Measurements from ENCODE around the gene RERE.
"Not testable (repeated sequence)": the region's sequence is repeated elsewhere in the genome, so short reads cannot be mapped to it uniquely, and the experiment has no call there.

The RERE gene

DNA sequence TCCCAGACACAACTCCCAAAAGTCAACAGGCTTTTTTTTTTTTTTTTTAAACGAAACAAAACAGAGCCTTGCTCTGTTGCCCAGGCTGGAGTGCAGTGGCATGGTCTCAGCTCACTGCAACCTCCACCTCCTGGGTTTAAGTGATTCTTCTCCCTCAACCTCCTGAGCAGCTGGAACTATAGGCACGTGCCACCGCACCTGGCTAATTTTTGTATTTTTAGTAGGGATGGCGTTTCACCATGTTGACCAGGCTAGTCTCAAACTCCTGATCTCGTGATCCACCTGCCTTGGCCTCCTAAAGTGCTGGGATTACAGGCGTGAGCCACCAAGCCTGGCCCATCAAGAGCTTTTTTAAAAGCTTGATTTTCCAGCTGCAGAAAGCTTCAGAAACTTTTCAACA is 437.1 kb downstream of the RERE start:
- DNase-seq (ENCODE audit: low spot score) = not testable (repeated sequence)

- no peak for DNase-seq (ENCODE audit: low spot score)
Measured at GRCh38 chr1:8379513-8380186, 437.8 kb downstream of the RERE start.

- DNase-seq (ENCODE audit: low spot score) = peak; percentile 7
Measured at GRCh38 chr1:8378981-8379470, 438.4 kb downstream of the RERE start.

GRCh38 chr1:8378178-8378577 is 439.3 kb downstream of the RERE start:
- peak; percentile 13 for DNase-seq (ENCODE audit: low spot score)

DNA sequence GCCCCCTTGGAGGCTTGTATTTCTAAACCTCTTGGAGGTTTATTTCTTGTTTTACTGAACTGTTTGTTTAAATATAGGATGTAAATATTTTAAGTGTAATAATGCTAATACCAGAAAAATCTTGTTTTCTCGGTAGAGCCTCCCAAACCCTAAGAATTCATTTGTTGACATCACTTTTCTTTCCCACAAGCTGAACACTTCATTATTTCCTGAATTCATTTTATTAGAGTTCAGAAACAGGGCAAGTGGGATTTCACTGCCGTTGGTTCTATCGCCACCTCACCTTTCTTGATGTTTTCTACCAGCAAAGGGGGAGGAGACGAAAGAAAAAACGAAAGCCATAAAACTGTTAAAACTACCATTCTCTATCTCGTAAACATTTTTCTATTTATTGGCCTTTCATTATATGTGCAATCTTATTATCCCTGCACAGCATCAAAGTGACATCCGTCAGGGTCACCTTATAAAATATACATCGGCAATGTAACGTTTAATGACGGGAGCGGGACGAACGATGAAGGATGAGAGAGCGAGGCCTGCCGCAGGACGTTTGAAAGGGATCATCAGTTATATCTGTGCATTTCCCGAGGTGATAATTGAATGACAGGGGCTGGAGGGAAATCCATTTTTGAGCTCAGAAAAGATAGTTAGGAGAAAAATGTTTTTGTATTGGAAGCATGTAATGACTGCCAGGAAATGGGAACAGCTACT is 440.0 kb downstream of the RERE start:
- DNase-seq (ENCODE audit: low spot score) = no peak

GRCh38 chr1:8376358-8376840 is 441.0 kb downstream of the RERE start:
- DNase-seq (ENCODE audit: low spot score) = no peak

DNA sequence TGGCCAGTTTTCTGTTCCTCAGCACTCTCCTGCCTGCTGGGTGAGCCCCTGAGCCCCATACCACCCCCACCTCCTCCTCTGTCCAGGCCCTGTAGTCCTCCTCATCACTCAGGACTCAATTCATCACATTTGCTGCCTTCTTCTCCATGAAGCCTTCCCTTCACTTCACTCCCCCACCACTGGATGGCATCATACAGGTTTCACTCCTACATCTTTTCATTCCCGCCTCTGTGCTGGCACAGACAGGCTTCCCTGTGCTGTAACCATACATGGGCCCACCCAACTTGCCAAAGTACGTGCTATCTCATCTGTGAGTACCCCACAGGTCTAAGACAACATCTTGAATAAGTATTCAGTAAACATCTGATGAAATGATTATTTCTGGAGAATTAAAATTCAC is 442.6 kb downstream of the RERE start:
- peak; percentile 34 for DNase-seq (ENCODE audit: low spot score)

DNA sequence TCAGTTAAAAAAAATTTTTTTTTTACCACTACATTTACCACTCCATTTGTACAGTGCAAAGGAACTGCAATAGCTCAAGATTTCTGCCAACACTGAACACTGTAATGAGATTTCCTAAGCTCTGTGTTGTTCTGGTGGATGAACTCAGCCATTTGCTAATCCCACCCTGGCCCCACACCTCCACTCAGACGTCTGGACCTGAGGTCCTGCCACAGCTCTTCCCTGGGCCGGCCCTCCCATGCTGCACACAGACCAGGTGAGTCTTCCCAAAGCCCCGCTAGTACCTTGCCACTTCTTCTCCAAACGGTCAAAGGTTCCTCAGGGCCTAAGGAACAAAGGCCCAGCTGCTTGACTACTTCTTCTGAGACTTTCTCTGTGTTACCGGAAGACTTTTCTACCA is 443.1 kb downstream of the RERE start:
- DNase-seq (ENCODE audit: low spot score) = peak; percentile 13

GRCh38 chr1:8373581-8374241 is 443.7 kb downstream of the RERE start:
- DNase-seq (ENCODE audit: low spot score) = peak; percentile 89

GRCh38 chr1:8373125-8373524 is 444.3 kb downstream of the RERE start:
- no peak for DNase-seq (ENCODE audit: low spot score)

- peak; percentile 6 for DNase-seq (ENCODE audit: low spot score)
Measured at GRCh38 chr1:8371372-8371991, 446.0 kb downstream of the RERE start.

GRCh38 chr1:8370905-8371315 is 446.5 kb downstream of the RERE start:
- DNase-seq (ENCODE audit: low spot score) = no peak

DNA sequence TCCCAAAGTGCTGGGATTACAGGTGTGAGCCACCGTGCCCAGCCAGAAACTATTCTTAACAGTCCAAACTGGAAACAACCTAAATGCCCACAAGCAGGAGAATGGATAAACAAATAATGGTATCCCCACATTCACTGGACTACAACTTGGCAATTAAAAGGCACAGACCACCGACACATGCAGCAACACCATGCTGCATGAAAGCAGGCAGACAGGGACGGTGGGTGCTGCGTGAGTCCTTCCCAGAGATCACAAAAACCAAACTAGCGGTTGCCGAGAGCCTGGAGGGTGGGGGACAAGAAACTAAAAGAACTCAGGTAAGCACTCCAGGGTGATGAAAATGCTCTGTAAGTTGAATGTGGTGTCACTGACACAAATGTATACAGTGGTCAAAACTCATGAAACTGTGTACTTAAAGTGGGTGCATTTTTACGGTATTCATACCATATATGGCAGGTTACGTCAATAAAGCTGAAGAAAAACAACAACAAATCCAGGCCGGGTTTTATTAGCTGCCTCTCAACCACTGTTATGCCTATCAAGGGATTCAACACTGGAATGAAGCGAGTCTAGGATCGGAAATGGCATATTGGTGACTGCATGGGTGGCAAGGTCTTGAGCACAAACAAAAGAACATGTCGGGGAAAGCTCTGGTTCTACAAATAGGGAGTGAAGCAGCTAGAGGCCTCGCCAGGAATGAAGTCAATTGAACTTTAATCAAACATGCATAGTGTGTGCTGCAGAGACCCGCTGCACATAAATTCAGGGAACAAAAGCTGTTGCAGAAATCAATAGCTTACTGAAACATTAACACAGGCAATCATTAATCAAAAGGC is 447.2 kb downstream of the RERE start:
- DNase-seq (ENCODE audit: low spot score) = no peak

DNA sequence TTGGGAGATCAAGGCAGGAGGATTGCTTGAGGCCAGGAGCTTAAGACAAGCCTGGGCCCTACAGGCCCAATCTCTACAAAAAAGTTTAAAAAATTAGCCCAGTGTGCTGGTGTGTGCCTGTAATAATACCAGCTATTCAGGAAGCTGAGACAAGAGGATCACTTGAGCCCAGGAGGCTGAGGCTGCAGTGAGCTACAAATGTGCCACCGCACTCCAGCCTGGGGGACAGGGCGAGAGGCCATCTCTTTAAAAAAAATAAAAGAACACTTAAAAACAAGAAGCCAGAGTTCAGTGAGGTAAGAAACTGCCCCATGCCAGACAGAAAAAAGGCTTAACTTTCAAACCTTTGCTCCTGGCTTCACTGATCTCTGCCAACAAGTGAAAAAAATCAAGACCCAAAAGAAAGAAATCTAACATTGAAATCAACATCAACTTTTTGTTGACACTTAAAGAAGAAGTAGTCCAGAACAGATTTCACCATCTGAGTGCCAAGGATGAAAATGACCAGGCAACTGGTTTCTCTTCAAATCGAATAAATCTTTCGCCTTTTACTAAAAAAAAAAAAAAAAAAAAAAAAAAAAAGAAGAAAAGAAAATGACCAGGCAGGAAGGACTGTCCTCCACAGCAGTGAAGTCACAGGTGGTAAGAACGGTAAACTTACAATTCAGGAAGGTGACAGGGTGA is 448.3 kb downstream of the RERE start:
- no peak for DNase-seq (ENCODE audit: low spot score)

- DNase-seq (ENCODE audit: low spot score) = no peak
Measured at GRCh38 chr1:8367571-8368194, 449.8 kb downstream of the RERE start.

- DNase-seq (ENCODE audit: low spot score) = no peak
Measured at GRCh38 chr1:8365661-8366362, 451.6 kb downstream of the RERE start.

GRCh38 chr1:8364528-8365442 is 452.7 kb downstream of the RERE start:
- no peak for DNase-seq (ENCODE audit: low spot score)

DNA sequence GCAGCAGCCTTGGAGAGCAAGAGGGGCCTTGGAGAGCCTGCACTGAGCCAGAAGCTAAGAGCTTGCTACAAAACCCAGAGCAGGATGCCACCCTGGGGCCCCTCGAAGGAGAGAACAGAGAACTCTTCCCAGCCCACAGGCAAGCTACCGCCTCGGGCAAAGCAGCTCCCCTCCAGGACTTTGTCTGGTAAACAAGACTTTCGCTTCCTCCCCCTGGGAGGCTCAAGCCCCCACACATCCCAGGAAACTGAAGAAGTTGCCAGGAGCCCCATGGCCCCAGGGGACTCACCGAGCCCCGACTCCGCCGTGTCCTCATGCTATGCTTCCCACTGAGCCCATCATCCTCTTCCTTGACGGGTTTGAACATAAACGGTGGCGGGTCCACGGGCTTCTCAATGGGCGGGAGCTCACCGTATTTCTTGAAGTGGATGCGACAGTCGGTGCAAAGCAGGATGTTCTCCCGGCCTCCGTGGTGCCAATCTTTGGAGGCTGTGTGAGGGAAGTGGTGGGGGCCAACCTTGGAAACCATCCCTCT is 453.6 kb downstream of the RERE start:
- DNase-seq (ENCODE audit: low spot score) = no peak

Measured in AG20443 (cell line).